Suprapubic skin (tissue), 4 donors: ENCODE measurements around the gene LMNTD2.

Experiments
- CTCF ChIP-seq, 2 donors: fragments of 200-600 bp in 1 of 2; fragments of 450-650 bp in 1 of 2; sonication (generic) in 1 of 2; IDR thresholded peaks; one replicate each; pipeline ENCODE4 v1.5.1; 2016 to 2019; ENCODE audit warnings: antibody characterized with exemption in 2 of 2, mild to moderate bottlenecking in 1 of 2, moderate library complexity in 1 of 2
- EP300 ChIP-seq: sonication (generic); formaldehyde crosslinking; IDR thresholded peaks from one replicate; pipeline ENCODE4 v1.6.1; 2017; ENCODE audit warnings: antibody characterized with exemption
- POLR2A ChIP-seq, 2 donors: fragments of 450-650 bp; IDR thresholded peaks; one replicate each; pipeline ENCODE4 v1.6.1; 2017; ENCODE audit warnings: antibody characterized with exemption in 2 of 2, mild to moderate bottlenecking in 2 of 2, moderate library complexity in 2 of 2
- POLR2AphosphoS5 ChIP-seq, 3 donors: sonication (generic); formaldehyde crosslinking; IDR thresholded peaks; one replicate each; pipeline ENCODE4 v1.6.1; 2017; ENCODE audit warnings: antibody characterized with exemption in 3 of 3

- TF ChIP-seq EP300 (no peak), CTCF (IDR thresholded peaks at IDR 0.05) (no peak), POLR2AphosphoS5 (IDR thresholded peaks at IDR 0.05) (no peak), POLR2A (IDR thresholded peaks at IDR 0.05) (no peak)
Observed at GRCh38 chr11:576811-577610, 16.5 kb upstream of the LMNTD2 start.
